ENCODE data around the gene CFAP97D2.
"Not testable (repeated sequence)": the region's sequence is repeated elsewhere in the genome, so short reads cannot be mapped to it uniquely, and the experiment has no call there.

Gene CFAP97D2

DNA sequence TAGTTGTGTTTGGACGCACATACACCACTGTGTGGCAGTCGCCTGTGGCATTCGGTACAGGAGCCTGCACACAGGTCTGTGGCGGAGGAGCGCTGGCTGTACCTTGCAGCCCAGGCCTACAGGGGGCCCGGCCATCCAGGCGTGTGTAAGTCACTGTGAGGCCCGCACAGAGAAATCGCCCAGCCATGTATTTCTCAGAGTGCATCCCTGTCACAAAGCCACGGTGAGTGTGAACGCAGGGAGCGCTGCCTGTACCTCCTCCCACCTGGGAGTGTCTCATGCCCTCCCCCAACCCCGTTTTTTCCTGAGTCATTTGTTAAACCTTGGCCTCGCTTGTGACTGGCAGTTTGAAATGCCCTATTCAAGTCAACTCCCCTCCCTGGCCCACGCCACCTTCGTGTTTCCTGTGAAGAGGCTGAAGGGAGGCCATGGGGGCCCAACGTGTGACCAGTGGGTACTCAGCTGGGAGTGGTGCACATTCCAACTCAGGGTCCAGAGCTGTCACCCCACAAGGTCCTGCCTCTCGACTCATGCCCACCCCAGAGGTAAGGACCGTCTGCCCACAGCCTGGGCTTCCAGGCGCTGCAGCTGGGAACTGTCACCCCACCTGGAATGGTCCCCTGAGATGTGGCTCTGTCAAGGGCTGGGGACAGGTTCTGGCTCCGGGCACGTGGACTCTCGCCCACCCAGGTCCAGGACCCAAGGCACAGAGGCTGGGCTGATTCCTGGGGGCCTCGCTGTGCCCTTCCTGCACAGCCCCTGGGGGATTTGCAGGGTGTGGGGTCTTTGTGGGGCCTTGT, 35.1 kb upstream of the CFAP97D2 start:
- peak; percentile 35 for DNase-seq (ENCODE audit: low spot score)

DNA sequence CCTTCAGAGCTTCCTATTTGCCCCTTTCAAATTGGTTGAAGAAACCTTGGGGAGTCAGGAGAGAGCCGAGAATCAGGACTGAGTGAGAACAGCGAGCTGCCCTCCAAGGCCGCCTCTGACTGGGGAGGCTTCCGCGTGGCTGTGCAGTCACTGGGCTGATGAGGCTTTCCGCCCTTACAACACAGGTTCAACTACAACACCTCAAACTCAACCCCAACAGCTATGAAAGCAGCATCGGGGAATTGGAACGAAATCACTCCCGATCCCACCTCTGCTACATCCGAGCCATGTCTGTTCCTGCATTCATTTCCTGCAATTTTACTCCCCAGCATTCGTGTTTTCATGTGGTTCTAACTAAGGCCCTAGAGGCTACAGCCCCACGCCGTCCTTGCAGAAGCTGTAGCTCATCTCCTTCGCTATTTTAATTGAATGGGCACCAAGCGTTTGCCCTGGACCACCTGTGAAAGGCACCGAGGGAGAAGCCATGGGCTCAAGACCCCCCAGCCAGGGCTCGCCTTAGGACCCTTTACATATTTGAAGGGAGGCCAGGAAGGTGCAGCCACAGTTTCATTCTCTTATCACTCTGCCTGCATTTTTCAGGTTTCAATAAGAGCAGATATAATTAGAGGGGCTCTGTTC, 34.3 kb upstream of the CFAP97D2 start:
- no peak for DNase-seq (ENCODE audit: low spot score)

DNA sequence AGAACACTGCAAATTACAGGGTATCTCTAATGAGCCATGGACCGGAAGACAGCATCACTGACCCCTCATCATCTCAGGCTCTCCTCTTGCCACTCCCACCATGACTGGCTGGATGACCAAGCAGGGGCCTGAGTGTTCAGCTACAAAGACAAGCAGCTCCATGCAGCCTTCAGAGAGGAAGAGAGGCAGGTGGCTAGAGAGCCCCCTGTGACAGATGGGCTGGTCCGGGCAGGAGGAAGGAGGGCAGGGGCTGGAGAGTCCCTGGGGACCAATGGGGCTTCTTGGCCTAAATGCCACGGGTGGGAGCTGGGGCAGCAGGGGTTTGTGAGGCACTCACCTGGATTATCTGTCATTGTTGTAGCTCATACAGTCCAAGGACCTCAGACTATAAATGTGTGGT, 33.8 kb upstream of the CFAP97D2 start:
- no peak for DNase-seq (ENCODE audit: low spot score)

DNA sequence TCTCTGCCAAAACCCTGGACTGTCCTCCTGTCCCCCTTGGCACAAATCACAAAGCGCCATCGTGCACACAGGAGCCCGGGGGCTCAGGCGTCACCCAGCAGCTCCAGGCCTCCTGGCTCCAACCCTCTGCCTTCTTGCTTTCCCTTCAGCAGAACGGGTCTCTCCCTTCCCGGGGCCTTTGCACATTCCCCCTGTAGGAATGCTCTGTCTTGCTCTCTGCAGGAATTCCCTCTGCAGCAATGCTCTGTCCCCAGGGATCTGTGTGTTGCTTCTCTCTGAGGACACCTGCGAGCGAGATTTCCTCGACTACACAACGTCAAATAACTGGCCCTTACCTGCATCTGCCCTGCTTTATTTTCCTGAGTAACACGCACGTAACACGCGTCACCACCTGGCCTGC, 33.3 kb upstream of the CFAP97D2 start:
- no peak for DNase-seq (ENCODE audit: low spot score)

DNA sequence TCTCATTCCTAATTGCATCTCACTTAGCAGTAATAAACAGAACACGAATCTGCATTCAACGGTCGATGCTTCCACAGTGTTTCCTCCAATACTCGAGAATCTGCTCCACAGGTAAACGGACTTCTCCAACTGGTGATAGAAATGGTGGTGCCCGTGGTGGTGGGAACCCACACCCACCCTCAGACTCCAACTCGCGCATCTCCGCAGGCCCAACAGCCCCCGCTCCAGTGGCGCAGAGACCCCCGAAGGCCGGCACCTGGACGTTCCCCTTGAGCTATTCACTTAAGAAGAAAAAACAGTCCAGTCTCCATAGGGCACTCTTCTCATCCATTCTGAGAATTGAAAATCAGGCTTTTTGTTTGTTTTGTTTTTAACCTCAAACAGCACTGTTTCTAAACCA, 32.9 kb upstream of the CFAP97D2 start:
- DNase-seq (ENCODE audit: low spot score): no peak

DNA sequence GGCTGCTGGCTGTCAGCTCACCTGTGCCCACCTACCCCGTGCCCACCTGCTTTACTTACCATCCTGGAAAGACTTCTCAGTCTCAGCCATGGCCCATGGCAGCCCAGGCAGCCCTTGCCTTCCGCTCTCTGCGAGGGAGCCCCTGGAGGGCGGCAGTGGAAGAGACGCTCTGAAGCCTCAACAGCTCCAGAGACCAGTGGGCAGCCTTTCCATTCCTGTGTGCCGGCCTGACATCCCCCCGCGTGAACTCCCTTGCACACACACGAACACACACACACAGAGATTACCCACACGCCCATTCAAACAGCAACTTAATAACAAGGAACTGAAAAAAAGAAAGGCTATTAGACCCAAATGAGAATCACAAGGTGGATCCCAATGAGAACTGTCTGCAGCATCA, 32.4 kb upstream of the CFAP97D2 start:
- no peak for DNase-seq (ENCODE audit: low spot score)

DNA sequence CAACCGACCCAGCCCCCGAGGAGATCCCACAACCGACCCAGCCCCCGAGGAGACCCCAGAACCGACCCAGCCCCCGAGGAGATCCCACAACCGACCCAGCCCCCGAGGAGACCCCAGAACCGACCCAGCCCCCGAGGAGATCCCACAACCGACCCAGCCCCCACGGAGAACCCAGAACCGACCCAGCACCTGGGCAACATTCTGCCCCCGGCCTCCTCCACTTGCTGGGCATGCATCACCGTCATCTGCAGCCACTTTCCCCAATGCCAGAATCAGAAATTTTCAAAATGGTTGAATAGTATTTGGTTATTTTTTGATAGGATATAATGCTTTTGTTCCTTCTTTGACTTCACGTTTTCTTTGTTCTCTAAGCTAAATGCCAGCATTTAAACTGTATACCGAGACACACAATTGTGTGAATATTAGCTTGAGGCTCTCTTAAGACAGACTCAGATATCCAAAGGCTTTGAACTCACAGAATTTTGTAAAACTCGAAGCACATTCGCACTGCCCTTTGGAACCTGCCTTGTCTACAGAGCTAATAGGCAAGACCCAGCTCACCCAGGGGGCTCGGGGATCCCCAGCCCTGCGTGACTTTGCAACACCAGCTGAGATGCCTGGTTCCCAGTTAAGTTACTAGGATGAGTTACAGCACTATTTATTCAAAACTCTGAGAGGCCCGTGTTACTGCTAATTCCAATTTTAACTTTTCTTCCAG, 31.1 kb upstream of the CFAP97D2 start:
- DNase-seq (ENCODE audit: low spot score): no peak

DNA sequence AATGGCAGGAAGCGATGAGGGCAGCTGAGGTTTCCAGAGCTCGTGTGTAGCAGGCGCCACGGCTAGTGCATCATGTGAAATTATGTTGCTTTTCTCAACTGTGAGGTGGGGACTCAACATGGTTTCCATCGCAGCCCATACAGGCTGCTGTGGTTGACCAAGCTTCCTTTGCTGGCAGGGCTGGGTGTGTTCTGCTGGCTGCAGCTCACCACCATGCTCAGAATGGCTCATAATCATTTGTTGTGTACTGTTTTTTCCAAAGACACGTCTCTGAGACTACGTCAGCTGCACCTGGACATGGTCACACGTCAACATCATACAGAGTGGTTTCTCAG, 30.6 kb upstream of the CFAP97D2 start:
- no peak for DNase-seq (ENCODE audit: low spot score)

DNA sequence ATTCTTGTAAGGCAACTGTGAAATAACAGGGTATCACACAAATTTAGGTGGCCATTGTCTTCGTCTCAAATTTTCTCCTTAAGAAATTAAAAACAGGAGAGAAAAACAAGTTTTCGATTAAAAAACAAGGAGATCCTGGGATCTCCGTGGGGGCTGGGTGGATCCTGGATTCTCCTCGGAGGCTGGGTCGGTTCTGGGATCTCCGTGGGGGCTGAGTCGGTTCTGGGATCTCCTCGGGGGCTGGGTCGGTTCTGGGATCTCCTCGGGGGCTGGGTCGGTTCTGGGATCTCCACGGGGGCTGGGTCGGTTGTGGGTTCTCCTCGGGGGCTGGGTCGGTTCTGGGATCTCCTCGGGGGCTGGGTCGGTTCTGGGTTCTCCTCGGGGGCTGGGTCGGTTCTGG, 30.2 kb upstream of the CFAP97D2 start:
- not testable (repeated sequence) for DNase-seq (ENCODE audit: low spot score)

DNA sequence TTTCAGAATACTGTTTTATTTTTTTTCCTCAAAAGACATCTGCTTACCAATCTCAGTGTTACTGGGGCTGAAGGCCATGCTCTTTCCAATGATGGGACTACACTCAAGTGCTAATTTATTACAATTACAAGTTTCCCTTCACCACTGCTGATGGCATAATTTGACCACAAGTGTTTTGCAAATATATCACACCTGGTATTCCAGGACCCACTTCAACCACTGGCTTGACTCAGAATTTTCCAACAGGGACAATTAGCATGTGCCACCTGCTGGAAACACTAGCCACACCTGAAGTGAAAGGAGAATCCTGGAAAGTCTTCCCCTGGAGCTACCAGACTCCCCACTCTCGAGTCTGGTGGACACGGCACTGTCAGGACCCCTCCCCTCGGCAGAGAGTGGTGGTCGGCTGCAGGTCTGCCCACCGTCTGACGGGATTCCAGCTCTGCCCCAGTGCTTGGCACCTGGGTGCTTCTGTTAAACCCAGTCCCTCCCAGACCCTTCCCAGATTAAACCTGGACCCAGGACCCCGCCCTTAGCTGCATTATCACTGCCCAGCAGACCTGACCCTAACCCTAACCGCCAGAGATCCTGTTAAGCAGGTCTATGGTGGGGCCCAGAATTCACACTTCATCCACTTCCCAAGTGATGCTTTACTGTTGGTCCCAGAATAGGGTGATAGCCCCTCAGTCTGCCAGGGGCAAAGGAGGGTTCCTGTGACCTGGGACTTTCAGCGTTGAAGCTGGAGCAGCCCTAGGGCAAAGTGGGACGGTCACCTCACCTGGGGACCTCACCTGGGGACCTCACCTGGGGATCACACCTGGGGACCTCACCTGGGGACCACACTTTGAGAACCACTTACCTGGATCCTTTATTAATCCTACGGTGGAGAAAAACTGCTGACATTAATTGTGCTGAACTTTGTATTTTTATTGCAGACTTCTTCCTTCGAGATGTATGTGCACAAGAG, 29.0 kb upstream of the CFAP97D2 start:
- no peak for DNase-seq (ENCODE audit: low spot score)

DNA sequence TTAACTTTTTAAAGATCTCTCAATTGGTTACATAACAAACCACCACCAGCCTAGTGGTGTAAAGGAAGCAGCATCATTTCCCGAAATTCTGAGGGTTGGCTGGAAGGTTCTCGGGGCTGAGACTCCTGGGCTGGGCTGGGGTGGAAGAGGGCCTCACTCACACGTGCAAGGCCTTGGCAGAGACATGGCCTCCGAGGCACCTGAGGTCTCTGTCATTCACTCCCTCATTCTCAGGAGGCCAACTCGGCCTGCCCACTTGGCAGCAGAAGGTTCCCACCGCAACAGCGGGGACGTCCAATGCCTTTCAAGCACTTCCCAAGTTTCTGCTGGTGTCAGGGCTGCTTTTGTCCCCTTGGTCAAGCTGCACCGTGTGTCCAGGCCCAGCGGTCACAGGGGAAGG, 28.0 kb upstream of the CFAP97D2 start:
- DNase-seq (ENCODE audit: low spot score): no peak

DNA sequence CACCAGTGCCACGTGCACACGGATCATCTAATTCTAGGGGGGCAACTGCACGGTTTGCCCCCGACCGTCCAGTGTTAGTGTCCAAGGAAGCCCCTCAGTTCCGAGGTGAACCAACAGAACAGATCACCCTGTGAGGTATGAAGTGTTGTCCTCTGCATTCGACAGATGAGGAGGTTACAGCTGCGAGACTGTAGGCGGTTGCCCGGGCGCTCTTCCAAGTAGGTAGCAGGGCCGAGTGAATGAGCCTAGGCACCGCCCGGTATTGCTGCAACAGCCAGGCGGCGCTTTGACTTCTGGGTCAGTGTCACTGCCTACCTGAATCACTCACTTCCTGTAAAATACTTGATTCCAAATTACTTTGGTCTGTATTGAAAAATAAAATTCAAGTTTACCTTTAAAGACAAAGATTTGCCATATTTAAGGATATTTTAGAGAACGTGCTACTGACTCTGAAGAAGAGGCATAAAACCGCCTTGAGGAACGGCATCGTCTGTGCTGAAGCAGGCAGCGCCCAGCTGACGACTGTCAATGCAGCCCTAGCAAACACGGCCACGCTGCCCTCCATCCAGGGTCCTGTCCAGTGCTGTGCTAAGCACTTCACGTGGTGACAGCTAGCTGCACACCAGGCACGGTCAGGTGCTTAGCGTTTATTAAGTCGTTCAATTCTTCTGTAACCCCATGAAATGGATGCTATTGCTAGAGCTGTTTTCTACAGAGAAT, 27.3 kb upstream of the CFAP97D2 start:
- no peak for DNase-seq (ENCODE audit: low spot score)

DNA sequence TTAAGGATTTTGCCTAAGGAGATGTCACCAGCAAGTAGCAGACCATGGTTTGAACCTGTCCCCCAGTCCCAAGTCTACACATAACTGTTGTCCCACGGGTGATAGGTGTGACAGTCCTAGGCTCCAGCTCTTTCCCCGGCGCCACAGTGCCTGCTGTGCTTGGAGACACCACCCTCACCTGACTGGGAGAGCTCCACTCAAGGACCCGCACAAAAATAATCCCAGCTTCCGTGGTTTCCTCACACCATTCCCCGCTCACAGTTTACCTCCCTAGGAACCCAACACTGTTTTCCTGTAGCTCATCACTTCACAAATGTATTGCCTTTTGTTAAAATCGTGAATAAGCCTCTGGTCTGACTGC, 26.8 kb upstream of the CFAP97D2 start:
- no peak for DNase-seq (ENCODE audit: low spot score)

DNA sequence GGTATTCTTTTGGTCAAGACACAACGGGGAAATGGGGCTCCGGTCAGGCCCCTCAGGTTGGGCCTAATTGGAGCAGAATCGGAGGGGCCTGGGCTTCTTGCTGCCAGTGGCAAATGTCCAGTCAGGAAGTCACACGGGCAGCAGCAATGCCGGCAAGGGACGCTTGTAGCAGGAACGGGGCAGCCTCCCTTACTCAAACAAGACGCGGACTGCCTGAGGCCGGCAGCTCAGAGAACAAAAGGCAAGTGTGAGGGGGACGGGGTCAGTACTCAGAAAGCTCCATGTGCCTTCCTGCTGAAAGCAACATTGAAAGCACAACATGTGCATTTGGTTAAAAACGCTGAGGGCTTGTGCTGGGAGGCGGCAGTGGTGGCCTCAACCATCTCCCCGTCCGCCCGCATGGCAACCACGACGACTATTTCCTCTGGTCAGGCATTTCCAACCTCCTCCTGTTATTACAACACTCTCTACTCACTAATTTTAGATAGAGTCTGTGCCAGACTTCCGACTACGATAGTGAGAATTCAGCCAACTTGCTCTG, 26.2 kb upstream of the CFAP97D2 start:
- DNase-seq (ENCODE audit: low spot score): no peak

DNA sequence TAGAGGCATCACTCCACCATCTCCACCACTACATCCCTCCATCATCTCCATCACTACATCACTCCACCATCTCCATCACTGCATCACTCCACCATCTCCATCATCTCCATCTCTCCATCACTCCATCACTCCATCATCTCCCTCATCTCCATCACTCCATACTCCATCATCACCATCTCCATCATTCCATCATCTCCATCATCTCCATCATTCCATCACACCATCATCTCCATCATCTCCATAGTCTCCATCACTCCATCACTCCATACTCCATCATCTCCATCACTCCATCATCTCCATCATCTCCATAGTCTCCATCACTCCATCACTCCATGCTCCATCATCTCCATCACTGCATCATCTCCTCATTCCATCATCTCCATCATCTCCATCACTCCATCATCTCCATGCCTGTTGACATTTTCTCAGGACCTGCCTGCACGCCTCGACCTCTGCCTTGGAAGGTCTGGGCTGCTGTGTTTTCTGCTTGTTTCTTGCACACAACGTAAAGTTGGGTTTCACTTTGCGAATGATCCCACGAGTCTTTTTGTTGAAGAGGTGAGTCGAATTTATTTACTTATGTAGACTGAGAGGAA, 25.5 kb upstream of the CFAP97D2 start:
- no peak for DNase-seq (ENCODE audit: low spot score)

DNA sequence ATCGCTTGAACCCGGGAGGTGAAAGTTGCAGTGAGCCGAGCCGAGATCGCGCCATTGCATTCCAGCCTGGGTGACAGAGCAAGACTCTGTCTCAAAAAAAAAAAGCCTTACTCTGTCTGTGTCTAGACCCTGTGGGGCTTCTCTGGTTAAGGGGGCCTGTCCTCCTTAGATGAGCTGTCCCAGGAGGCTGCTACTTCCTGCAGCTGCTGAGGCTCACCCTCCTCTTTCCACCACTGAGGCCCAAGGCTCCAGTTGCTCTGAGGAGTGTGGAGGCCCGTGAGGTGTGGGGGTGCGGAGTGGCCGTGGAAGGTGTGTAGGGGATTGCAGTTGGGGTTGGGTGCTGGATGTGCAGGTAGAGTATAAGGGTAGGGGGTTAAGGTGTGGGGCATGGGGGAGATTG, 24.6 kb upstream of the CFAP97D2 start:
- no peak for DNase-seq (ENCODE audit: low spot score)

DNA sequence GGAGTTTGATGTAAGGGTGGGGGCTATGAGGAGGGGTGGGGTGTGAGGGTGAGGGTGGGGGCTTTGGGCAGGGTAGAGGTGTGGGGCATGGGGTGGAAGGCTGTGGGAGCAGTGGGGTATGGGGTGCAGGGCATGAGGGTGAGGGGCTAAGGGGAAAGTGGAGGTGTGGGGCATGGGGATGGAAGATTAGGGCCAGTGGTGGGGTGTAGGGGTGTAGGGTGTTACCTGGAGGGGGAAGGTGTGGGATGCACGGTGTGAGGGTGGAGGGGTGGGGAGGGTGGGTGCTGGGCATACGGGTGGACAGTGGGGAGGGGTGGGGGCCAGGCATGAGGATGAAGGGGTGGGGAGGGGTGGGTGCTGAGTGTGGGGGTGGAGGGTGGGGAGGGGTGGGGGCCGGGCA, 23.7 kb upstream of the CFAP97D2 start:
- DNase-seq (ENCODE audit: low spot score): no peak

DNA sequence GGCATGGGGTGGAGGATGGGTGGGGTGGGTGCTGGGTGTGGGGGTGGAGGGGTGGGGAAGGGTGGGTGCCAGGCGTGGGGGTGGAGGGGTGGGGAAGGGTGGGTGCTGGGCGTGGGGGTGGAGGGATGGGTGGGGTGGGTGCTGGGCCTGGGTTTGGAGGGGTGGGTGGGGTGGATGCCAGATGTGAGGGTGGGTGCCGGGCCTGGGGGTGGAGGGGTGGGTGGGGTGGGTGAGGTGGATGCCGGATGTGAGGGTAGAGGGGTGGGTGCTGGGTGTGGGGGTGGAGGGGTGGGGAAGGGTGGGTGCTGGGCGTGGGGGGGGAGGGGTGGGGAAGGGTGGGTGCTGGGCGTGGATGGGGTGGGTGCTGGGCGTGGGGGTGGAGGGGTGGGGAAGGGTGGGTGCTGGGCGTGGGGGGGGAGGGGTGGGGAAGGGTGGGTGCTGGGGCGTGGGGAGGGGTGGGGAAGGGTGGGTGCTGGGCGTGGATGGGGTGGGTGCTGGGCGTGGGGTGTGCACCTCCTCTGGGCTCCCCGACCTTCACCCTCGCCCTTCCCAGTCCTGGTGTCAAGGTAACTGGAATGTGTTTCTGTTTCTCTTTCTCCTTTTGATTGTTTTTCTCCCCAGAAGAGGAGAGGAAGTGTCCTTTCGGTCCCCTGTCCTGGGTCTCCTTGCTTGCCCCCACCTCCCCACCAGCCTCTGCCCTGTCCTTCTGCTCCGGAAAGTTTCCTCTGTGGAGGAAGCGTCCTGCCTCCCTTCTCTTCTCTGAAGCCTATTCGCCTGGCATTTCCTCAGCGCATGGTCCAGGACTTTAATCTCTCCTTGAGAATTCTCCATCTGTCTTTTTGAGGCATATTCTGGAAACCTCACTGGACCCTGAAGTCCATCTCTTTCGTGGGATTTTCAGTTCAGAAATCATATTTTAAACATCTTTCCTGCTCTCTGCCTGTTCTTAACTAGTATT, 22.9 kb upstream of the CFAP97D2 start:
- DNase-seq (ENCODE audit: low spot score): no peak

DNA sequence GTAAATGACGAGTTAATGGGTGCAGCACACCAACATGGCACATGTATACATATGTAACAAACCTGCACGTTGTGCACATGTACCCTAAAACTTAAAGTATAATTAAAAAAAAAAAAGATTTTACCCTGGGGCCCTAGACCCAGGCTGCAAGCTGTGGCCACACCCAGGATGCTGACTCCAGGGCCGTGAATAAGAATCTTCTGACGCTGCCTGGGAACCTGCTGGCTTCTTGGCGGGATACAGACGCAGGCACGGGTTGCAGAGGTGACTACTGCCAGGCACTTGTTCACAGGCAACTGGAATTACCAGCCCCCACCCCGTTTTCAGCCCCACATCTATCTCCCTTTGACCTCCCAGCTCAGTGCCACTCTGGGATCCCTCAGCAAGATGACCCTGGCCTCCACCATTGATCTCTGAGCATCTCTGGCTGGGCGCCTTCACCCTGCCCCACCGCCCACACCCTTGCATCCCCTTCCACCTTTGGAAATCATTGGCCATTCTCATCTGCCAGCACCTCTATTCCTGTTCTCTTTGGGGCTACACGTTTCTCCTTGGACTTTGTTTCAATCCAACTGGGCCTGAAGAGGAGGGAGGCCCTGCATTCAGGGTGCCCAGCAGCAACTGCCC, 21.1 kb upstream of the CFAP97D2 start:
- no peak for DNase-seq (ENCODE audit: low spot score)
